ENCODE measurements around the gene PLEKHA4. TPM values are rescaled to one million over a fixed set of nuclear protein-coding genes. Genes with fewer than 3 reads are reported as not detected.
"Not testable (repeated sequence)": the region's sequence is repeated elsewhere in the genome, so short reads cannot be mapped to it uniquely, and the experiment has no call there.

PLEKHA4 gene
- total RNA-seq, 1 donor from 2014 or later: 8.5 TPM

DNA sequence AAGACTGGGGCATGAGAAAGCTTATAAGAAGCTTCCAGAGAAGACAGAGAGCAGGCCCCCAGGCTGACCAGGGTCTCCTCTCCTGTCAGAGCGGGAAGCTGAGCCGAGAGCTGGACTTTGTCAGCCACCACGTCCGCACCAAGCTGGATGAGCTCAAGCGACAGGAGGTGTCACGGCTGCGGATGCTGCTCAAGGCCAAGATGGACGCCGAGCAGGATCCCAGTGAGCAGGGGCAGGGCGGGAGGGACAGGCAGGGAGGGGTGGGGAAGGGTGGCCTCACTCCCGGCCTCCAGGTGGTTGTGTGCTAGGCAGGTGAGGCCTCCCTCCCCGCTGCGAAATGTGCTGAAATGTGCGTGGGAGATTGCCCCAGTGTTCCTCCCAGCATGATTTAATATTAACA is 37.2 kb upstream of the PLEKHA4 start:
- Mint-ChIP-seq H3K27ac (no peak overlapping the region), H3K27me3 (no peaks in the 10 kb centered on the region), H3K36me3 (ENCODE audit: insufficient read depth) (peaks cover 22% of the 10 kb centered on the region), H3K4me1 (ENCODE audit: low read depth) (peaks cover 5% of the 10 kb centered on the region), H3K4me3 (ENCODE audit: low read depth) (no peak overlapping the region), H3K9me3 (ENCODE audit: low read depth) (no peaks in the 10 kb centered on the region)
- no peak for DNase-seq (ENCODE audit: low spot score, unreplicated experiment)
- TF ChIP-seq, protein P1, sequence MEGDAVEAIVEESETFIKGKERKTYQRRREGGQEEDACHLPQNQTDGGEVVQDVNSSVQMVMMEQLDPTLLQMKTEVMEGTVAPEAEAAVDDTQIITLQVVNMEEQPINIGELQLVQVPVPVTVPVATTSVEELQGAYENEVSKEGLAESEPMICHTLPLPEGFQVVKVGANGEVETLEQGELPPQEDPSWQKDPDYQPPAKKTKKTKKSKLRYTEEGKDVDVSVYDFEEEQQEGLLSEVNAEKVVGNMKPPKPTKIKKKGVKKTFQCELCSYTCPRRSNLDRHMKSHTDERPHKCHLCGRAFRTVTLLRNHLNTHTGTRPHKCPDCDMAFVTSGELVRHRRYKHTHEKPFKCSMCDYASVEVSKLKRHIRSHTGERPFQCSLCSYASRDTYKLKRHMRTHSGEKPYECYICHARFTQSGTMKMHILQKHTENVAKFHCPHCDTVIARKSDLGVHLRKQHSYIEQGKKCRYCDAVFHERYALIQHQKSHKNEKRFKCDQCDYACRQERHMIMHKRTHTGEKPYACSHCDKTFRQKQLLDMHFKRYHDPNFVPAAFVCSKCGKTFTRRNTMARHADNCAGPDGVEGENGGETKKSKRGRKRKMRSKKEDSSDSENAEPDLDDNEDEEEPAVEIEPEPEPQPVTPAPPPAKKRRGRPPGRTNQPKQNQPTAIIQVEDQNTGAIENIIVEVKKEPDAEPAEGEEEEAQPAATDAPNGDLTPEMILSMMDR (IDR thresholded peaks at IDR 0.05; ENCODE audit: unreplicated experiment): no peak

- not testable (repeated sequence) for H3K4me3 Mint-ChIP-seq (ENCODE audit: low read depth); DNase-seq (ENCODE audit: low spot score, unreplicated experiment); H3K27ac Mint-ChIP-seq; H3K9me3 Mint-ChIP-seq (ENCODE audit: low read depth); H3K27me3 Mint-ChIP-seq
- peaks cover 13% of the 10 kb centered on the region for H3K4me1 Mint-ChIP-seq (ENCODE audit: low read depth)
- peaks cover 18% of the 10 kb centered on the region for H3K36me3 Mint-ChIP-seq (ENCODE audit: insufficient read depth)
Measured at GRCh38 chr19:48903788-48904187, 35.4 kb upstream of the PLEKHA4 start.

- Mint-ChIP-seq H3K36me3 (ENCODE audit: insufficient read depth) (peaks cover 16% of the 10 kb centered on the region), H3K4me1 (ENCODE audit: low read depth) (peaks cover 13% of the 10 kb centered on the region)
- H3K27ac Mint-ChIP-seq; H3K27me3 Mint-ChIP-seq; DNase-seq (ENCODE audit: low spot score, unreplicated experiment); H3K4me3 Mint-ChIP-seq (ENCODE audit: low read depth); H3K9me3 Mint-ChIP-seq (ENCODE audit: low read depth): not testable (repeated sequence)
Measured at GRCh38 chr19:48902291-48902690, 33.9 kb upstream of the PLEKHA4 start.

DNA sequence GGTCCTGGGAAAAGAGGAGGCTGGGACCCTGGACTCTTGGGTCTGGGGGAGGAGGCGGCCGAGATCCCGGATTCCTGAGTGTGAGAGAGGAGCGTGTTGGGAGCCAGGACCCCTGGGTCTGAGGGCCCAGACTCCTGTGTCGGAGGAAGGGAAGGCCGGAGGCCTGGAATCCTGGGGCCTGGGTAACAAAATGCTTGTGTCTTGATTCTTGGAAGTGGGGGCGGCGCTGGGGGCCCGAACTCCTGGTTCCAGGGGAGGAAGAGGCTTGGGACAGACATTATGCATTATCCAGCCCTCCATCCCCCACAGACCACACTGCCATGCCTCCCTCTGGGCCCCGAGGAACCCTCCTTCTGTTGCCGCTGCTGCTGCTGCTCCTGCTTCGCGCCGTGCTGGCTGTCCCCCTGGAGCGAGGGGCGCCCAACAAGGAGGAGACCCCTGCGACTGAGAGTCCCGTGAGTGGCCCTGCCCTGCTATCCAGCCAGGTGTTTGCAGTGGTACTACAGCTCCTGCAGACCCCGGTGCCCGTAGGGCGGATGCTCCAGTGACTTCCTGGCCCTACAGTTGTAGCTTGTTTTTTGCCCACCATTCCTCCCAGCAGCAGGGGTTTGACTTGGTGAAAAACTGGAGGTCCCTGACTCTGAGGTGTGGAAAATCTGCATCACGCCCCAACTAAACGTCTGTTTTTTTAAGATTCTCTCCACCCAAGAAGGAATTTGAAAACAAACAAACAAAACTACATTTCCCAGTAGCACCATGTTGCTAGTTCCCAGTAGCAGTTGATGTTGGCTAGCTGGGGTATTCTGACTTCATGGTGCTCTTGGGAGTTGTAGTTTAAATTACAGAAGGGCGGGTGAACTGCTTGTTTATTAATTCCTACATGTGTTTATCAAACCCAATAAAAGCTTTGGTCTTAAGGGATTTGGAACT is 32.3 kb upstream of the PLEKHA4 start:
- Mint-ChIP-seq H3K9me3 (ENCODE audit: low read depth) (no peaks in the 10 kb centered on the region), H3K36me3 (ENCODE audit: insufficient read depth) (peaks cover 10% of the 10 kb centered on the region), H3K4me1 (ENCODE audit: low read depth) (peaks cover 13% of the 10 kb centered on the region), H3K27ac (peak overlapping the region; percentile 98), H3K27me3 (no peaks in the 10 kb centered on the region), H3K4me3 (ENCODE audit: low read depth) (peak overlapping the region; percentile 97)
- DNase-seq (ENCODE audit: low spot score, unreplicated experiment): no peak
- TF ChIP-seq, protein P1 (IDR thresholded peaks at IDR 0.05; ENCODE audit: unreplicated experiment): no peak

GRCh38 chr19:48899781-48900476 is 31.5 kb upstream of the PLEKHA4 start, which contains the start of gene NUCB1:
Gene NUCB1, plus strand, starts transcription at chr19:48900312. Its CDS starts 485 bp downstream, at chr19:48900797.
- TF ChIP-seq, protein P1 (IDR thresholded peaks at IDR 0.05; ENCODE audit: unreplicated experiment): no peak
- Mint-ChIP-seq H3K4me3 (ENCODE audit: low read depth) (peak within 1 kb of the TSS; percentile 97), H3K4me1 (ENCODE audit: low read depth) (peaks cover 13% of the 10 kb centered on the region), H3K36me3 (ENCODE audit: insufficient read depth) (peaks cover 6% of the 10 kb centered on the region), H3K9me3 (ENCODE audit: low read depth) (no peaks in the 10 kb centered on the region), H3K27ac (peak within 1 kb of the TSS; percentile 98), H3K27me3 (peaks cover under 1% of the 10 kb centered on the region)
- DNase-seq (ENCODE audit: low spot score, unreplicated experiment): peak; percentile 98

GRCh38 chr19:48899386-48899749 is 31.0 kb upstream of the PLEKHA4 start:
- not testable (repeated sequence) for H3K9me3 Mint-ChIP-seq (ENCODE audit: low read depth); DNase-seq (ENCODE audit: low spot score, unreplicated experiment); H3K27me3 Mint-ChIP-seq; H3K36me3 Mint-ChIP-seq (ENCODE audit: insufficient read depth)
- peak overlapping the region; percentile 73 for H3K4me3 Mint-ChIP-seq (ENCODE audit: low read depth)
- peaks cover 13% of the 10 kb centered on the region for H3K4me1 Mint-ChIP-seq (ENCODE audit: low read depth)
- peak overlapping the region; percentile 80 for H3K27ac Mint-ChIP-seq

Data from progenitor cell of endocrine pancreas (in vitro differentiated cells).